GM19397 (cell line): ENCODE data around the gene CCN5.
"Not testable (repeated sequence)": the region's sequence is repeated elsewhere in the genome, so short reads cannot be mapped to it uniquely, and the experiment has no call there.

Source experiments
- ATAC-seq: cut with Tn5 transposase; IDR thresholded peaks from one replicate; pipeline ENCODE4 v1.9.1; 2021; ENCODE audit warnings: mild to moderate bottlenecking, moderate library complexity; ENCODE audit not compliant: unreplicated experiment

CCN5 gene, protein sequence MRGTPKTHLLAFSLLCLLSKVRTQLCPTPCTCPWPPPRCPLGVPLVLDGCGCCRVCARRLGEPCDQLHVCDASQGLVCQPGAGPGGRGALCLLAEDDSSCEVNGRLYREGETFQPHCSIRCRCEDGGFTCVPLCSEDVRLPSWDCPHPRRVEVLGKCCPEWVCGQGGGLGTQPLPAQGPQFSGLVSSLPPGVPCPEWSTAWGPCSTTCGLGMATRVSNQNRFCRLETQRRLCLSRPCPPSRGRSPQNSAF

DNA sequence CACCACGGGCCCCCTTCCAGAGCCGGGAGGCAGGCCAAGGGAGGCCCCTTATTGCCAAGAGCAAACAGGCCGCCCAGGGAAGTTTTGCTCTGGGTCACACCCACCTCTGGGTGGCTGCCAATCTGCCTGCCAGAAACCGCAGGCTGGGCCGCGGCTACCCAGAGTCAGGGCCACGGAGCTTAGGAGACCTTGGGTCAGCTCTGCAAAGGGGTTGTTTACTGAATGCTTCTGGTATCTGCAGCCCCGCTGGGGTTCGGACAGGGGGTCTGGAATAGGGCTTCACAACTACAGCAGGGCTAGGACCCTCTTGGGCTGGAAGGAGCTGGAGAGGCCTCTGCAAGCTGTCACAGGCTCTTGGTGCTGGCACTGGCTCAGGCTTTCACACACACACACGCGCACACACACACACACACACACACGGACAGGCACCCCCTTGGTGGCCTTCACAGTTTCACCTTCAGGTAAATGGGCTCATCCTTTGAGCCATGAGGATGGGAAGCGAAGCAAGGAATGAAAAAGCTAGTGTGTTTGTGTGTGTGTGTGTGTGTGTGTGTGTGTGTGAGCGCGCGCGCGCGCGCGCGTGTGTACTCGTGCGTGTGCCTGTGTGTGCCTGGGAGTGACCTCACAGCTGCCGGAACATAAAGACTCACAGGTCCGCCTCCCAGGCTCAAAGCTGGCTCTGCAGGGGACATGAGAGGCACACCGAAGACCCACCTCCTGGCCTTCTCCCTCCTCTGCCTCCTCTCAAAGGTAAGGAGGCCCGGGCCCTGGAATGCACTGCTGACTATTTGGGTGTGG is at the start of gene CCN5:
Gene CCN5, plus strand, starts transcription at position 669 of the 798 bp plus-strand sequence. Its CDS starts 22 bp downstream, at position 691.
- no peak for ATAC-seq

DNA sequence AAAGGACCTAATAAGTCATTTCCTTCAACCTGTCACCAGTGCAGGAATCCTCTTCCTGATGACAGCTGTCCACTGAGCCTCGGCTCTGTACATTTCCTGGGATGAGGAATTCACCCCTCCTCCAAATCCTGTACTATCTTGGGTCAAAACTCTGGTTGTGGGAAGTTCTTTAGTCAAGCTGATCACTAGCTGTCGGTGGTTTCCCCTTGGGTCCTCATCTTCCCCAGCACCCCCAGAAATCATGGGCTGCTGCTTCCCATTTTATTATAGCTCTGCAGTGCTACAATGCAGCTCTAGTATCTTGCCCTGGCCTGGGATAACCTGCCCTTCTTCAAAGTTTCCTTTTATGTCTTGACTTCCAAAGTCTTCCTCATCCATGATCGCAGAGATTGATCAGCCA is 49.1 kb upstream of the CCN5 start:
- no peak for ATAC-seq

DNA sequence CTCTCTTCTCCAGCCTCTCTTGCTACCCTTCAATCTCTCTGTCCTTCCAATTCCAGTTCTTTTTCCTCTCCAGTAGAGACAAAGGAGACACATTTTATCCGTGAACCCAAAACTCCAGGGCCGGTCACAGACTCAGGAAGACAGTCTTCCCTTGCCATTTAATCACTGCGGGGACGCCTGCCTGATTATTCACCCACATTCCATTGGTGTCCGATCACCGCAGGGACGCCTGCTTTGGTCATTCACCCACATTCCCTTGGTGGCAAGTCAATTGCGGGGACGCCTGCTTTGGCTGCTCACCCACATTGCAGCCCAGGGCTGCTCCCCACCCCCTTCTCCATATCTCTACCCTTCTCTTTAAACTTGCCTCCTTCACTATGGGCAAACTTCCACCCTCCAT is 44.3 kb upstream of the CCN5 start:
- ATAC-seq: not testable (repeated sequence)

DNA sequence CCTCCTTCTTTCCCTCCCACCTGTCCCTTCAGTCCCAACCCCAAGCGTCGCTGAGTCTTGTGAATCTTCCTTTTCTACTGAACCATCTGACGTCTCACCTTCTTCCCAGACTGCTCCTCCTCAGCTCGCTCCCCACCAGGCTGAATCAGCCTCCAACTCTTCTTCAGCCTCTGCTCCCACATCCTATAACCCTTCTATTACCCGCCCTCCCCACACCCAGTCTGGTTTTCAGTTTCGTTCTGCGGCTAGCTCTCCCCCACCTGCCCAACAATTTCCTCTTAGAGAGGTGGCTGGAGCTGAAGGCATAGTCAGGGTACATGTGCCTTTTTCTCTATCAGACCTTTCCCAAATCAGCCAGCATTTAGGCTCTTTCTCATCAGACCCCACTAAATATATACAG is 43.6 kb upstream of the CCN5 start:
- ATAC-seq: not testable (repeated sequence)

DNA sequence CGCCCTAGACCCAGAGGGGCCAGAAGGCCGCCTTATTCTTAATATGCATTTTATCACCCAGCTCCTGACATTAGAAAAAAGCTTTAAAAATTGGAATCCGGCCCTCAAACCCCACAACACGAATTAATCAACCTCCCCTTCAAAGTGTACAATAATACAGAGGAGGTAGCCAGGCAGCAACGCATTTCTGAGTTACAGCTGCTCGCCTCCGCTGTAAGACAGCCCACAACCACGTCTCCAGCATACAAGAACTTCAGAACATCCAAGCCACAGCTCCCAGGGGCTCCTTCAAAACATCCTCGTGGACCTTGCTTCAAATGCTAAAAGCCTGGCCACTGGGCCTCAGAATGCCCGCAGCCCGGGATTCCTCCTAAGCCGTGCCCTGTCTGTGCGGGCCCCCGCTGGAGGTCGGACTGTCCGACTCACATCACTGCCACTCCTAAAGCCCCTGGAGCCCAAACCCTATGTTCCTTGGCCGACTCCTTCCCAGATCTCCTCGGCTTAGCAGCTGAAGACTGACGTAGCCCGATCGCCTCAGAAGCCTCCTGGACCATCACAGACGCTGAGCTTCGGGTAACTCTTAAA is 42.8 kb upstream of the CCN5 start:
- ATAC-seq: not testable (repeated sequence)

DNA sequence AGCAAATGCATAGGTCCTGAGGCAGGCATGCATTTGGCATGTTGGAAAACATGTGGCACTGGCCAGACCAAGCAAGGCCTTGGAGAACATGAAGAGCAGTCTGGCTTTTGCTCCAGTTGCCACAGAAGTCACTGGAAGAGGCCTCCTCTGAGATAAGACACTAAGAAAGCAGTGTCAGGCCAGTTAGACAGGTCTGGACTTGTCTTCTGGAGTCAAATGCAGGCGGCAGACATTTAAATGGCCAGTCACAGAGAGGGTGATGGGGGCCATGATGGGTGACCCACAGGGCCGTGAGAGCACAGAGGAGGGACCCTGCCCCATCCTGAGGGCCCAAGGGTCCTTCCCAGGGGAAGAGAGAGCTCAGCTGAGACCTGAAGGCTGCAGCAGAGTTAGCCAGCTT is 36.9 kb upstream of the CCN5 start:
- no peak for ATAC-seq

DNA sequence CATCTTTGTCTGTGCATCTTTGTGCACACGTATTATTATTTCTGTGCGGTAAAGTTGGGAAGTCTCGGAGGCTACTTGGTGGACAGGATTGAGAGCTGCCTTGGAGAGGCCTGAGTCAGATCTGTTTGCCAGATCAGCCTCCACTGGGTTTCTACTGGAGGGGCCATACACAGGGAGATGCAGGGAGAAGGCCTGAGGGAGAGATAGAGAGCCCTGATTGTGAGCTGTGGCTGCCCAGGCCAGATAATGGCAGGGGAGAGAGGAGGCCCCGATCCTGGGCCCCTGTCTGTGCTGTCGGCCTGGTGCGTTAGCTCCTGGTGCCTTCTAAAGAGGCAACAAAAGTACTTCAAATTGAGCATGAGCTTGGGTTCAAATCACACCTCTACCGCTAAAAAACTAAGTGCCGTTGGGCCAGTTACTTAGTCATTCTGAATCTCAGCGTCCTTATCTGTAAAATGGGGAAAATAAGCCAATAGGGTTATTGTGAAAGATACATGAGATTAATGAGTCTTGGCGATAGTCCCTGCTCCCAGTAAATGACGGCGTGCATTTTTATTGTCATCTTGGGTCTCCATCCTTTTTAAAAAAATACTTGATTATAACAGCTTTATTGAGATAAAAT is 36.1 kb upstream of the CCN5 start:
- no peak for ATAC-seq

DNA sequence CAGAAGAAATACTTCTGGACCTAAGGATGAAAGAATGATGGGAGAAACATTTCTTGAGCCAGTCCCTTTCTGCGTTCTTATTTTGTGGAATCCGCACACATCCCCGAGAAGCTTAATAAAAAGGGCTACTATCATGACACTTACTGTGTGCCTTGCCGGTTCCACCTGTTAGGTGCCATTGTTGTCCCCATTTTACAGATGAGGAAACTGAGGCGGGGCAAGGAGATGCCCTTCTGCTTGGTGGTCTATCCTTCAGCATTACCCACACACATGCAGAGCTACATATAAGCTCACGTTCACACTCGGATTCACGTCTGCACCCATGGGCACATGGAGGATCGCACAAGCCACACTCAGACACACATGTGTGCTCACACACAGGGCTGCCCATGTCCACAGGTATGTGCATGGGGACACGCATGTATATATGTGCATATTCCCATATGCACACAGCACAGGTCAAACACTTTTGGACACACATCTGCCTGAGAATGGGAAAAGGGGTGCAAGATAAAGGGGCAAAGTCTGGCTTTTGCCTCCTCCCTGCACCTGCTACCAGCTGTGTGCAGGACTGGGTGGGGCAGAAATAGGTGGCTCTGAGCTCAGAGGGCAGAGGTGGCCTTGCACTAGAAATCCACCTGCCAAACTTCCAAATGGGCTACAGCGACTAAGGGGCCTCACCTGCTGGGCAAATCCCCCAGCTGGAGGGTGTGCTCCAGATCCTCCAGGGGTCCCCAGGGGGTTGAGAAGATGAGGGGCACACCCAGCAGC is 33.2 kb upstream of the CCN5 start:
- no peak for ATAC-seq

DNA sequence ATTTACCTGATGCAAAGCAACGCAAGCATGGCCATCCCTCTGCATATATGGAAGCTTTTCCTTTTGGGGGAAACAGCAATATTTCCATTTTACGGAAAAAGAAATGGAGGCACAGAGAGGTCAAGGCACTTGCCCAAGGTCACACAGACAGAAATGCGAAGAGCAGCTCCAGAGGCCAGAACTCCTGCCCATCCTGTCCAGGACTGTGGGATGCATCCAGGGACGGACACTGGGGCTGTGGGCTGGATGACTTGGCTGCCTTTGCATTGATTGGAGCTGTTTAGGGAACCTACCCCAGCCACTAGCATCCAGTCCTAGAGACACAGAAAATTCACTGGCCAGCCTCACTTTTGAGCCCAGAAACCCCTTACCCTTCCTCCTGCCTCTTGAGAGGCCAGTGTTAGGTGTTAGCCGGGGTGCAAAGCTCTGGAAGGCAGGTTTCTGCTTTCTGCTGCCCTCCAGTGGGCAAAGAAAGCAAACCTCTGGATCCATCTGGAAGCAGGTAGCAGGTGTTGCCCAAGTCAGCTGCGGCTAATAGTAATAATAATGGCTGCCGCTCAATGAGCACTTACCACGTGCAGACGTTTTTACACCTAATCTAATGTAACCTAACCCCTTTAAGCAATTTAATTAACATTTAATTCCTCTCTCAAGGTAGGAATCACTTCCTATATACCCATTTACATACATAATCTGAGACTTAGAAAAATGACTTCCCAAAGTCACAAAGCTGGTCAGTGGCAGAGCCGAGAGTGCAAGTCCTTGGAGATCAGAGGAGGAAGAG is 31.7 kb upstream of the CCN5 start:
- ATAC-seq: no peak

DNA sequence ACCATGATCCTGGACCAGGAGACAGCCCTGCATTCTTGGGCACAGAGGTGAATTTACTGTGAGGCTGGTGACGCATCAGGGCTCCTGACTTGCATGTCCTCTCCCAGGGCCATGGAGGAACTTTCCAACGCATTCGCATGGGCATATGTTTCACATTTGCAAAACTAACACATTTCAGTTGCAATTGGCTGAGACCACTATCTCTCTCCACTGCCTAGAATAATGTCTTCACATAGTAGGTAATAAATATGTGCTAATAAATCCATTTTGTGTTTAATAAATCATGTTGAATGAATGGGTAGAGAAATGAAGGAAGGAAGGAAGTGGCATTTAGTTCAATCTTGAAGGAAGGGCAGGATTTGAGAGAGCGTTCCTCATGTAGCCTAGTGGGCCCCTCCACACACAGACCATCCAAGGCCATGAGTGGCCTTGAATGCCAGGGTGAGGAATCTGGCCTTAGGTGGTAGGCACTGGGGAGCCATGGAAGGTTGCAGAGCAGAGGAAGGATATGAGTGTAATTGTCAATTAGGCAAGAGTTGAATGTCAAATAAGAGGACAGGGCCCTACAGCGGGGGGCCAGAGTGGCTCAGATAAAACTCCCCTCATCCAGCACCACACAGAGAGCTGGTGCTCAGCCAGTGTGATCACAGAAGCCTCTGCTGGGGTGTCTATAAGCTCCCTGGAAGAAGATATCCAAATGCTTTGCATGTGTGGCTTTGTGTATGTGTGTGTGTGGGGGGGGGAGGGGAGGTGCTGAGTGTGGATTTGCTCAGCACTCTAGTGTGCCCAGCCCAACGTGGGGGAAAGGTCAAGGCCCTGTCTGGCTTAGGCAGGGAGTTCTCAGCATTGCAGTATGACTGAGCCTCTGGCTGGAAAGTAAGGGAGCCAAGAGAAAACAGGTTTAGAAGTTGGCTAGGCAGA is 30.9 kb upstream of the CCN5 start:
- no peak for ATAC-seq

DNA sequence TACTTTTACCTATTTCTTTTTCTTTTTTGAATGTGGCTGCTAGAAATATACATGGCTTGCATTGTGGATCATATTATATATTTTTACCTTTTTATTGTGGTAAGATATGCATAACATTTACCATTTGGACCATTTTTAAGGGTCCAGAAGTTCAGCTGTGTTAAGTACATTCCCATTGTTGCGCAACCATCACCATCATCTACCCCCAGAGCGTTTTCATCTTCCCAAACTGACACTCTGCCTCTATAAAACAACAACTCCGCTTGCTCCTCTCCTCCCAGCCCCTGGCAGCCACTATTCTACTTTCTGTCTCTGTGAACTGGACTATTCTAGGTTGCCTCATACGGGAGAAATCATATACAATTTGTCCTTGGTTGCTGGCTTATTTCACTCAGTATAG is 28.2 kb upstream of the CCN5 start:
- ATAC-seq: no peak

DNA sequence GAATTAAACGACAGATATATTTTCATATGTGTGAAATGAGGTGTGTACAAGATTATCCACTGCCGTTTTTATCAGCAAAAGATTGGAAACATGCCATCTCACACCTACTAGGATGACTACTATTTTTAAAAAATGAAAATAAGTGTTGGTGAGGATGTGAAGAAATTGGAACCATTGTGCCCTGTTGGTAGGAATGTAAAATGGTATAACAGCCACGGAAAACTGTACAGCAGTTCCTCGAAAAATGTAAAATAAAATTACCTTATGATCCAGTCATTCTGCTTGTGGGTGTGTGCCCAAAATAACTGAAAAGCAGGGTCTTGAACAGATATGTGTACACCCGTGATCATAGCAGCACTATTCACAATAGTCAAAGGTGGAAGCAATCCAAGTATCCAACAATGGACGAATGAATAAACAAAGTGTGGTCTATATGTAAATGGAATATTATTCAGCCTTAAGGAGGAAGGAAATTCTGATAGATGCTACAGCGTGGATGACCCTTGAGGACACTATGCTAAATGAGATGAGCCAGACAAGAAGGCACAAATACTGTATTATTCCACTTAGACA is 27.0 kb upstream of the CCN5 start:
- no peak for ATAC-seq

DNA sequence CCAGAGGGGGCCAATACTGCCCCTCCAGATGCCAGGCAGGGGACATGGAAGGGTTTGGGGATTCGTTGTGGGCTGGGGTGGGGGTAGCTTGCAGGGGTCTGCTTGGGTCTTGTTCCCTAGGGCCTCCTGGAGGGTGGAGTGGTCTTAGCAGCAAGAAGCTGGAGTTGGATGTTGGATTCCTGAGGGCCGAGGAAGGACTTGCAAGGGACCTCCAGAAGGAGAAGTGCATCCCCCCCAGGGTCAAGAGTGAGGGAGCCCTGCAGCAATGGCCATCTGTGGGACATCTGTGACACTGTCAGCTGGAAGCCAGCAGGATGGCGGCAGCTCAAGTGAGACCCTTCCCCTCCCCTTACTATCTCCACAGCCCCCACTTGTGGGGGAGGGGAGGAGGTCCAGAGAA is 25.4 kb upstream of the CCN5 start:
- no peak for ATAC-seq

DNA sequence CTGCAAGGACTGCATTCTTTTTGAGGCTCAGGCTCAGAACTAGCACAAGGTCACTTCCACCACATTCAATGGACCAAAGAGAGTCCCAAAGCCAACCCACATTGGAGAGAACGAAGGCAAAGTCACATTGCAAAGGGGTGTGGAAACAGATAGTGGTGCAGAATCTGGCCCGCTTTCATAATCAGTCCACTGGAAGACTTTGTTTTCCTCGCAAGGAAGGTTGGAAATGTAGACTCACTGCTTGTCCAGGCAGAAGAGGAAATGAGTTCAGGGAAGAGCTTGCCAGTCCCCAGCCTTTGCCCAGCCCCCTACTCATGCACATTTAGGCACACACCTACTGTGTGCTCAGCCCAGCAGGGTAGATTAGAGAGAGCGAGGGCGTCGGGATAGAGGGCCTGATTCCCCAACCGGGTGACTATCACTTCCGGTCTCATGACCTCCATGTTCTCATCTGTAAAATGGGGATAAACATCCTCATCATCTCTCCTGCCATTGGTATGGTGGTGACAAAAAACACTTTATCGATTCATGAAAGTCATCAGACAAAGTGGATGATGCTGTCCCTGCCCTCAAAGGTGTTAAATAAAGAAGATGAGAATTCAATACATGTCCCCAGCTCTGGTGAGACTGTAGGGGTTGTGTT is 24.3 kb upstream of the CCN5 start:
- ATAC-seq: no peak

DNA sequence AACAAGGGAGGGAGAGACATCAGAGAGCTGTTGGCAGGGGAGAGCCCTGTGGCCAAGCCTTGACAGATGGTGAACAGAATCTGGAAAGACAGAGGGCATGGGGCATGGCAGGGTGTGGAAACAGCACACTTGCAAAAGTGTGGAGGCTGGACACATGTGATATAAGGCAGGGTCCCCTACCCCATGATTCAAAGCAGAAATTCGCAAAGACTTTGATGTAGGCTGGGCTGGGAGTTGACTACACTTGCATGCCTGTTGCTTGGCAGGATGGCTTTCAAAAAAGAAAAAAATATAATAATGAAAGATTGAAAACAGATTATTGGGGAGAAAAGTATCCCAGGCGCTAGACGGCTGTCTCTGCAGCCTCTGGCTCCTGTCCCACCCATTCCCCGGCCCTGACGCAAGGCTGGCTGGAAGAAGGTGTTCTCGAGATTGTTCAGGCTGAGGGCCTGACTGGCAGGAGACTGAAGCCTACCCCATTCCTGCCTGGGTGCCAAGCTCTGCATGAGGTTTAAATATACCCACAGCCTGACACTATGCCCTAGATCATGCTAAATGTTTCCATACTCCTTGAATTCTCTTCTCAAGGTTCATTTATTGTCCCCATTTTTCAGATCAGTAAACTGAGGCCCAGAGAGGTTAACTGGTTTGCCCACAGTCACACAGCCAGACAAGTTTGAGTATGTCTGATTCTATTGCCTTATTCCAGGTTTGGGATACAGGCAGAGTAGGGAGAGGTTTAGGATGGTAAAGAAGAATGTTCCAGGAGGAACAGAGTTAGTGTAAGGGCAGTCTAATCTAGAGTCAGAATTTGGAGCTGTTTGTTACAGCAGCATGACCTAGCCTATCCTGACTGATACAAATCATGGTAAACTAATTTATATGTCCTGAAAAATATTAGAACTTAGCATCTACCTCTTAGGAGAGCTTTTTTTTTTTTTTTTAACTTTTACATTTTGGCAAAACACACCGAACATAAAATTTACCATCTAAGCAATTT is 23.4 kb upstream of the CCN5 start:
- ATAC-seq: no peak

DNA sequence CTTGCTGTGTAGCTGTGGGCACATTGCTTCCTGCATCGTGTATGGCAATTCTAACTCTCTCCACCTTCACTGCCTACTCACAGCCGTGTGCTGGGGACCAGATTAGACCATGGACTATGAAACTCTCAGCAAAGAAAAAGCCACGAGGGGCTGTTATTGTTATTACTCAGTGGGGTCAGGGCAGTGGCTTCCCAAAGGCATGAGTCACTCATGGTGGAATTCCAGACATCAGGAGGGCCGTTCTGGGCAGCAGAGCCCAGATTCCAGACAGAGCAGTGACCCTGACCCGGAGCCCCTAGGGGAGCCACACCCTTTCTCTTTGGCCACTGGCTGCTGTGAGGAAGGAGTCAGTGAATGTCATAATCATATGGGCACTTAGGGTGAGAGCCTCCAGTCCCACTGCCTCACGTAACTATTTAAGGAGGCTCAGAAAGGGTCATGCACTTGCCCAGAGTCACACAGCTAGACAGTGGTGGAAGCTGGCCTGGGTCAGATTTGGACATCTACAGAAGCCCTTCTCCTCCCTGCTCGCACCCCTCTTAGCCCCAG is 22.2 kb upstream of the CCN5 start:
- no peak for ATAC-seq

DNA sequence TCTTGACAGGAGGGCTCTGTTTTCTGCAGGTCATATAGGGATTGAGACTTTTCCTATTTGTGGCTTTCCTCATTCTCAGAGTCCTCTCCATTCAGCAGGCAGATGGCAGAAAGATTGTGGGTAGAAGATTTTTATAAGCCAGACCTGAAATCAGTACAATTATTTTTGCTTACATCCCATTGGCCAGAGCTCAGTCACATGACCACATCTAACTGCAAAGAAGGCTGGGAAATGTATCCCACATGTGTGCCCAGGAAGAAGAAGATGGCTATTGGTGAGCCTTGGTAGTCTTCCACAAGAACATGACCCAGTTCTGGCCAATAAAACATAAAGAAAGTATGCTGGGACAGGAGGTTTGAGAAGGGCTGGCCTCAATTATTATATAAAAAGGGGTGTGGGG is 21.5 kb upstream of the CCN5 start:
- ATAC-seq: no peak
